ENCODE measurements around the gene OR1L6. TPM values are rescaled to one million over a fixed set of nuclear protein-coding genes. Genes with fewer than 3 reads are reported as not detected.

Gene OR1L6
- polyA plus RNA-seq, 1 donor from 2014 or later: not detected

Other genes starting within 250 kb of the OR1L6 start
- gene OR1J2, start 231.5 kb upstream of the OR1L6 start, polyA plus RNA-seq: not detected in 2 replicates
- gene OR1J4, start 223.2 kb upstream of the OR1L6 start, polyA plus RNA-seq: not detected in 2 replicates
- gene OR1N1, start 215.0 kb upstream of the OR1L6 start, polyA plus RNA-seq: not detected in 2 replicates
- not detected in 2 replicates for gene OR1N2, start 189.2 kb upstream of the OR1L6 start, polyA plus RNA-seq
- 0.73 TPM in 1 of 2 replicates, not detected in the other for gene OR1L8, start 158.9 kb upstream of the OR1L6 start, polyA plus RNA-seq
- not detected in 2 replicates for gene OR1Q1, start 127.6 kb upstream of the OR1L6 start, polyA plus RNA-seq
- not detected in 2 replicates for gene OR1B1, start 84.7 kb upstream of the OR1L6 start, polyA plus RNA-seq
- gene OR1L1, start 80.6 kb upstream of the OR1L6 start, polyA plus RNA-seq: not detected in 2 replicates
- not detected in 2 replicates for gene OR1L3, start 67.2 kb upstream of the OR1L6 start, polyA plus RNA-seq
- not detected in 2 replicates for gene OR1L4, start 18.3 kb upstream of the OR1L6 start, polyA plus RNA-seq
- not detected in 2 replicates for gene OR5C1, start 46.6 kb downstream of the OR1L6 start, polyA plus RNA-seq
- gene OR1K1, start 57.8 kb downstream of the OR1L6 start, polyA plus RNA-seq: not detected in 2 replicates
- gene PDCL, start 86.3 kb downstream of the OR1L6 start, polyA plus RNA-seq: 35.1 and 44.4 TPM in 2 replicates
- gene RC3H2, start 163.1 kb downstream of the OR1L6 start, polyA plus RNA-seq: 34.8 and 35.3 TPM in 2 replicates
- 18.8 and 20.1 TPM in 2 replicates for gene ZBTB6, start 171.0 kb downstream of the OR1L6 start, polyA plus RNA-seq
- gene ZBTB26, start 189.2 kb downstream of the OR1L6 start, polyA plus RNA-seq: 7.0 and 8.5 TPM in 2 replicates
- gene RABGAP1, start 198.7 kb downstream of the OR1L6 start, polyA plus RNA-seq: 67.8 and 73.1 TPM in 2 replicates

All from neural cell (in vitro differentiated cells).